Body of pancreas (tissue), 4 donors: ENCODE measurements around the gene WTAP. TPM values are rescaled to one million over a fixed set of nuclear protein-coding genes. Genes with fewer than 3 reads are reported as not detected.

Experiments used
- ATAC-seq: fragments of 150-250 bp; one replicate; pipeline ENCODE4 v1.9.1; 2016
- DNase-seq, 4 donors: peaks; one replicate each; pipeline ENCODE4 v3.0.0-alpha.2; 2019
- H3K27ac ChIP-seq, 4 donors: fragments of 200-600 bp; sonication (generic); 1 replicate in 3 of 4; 2 replicates in 1 of 4; pipeline versions ENCODE4 v1.5.1 to v1.6.1; 2016 to 2019; ENCODE audit warnings: mild to moderate bottlenecking in 1 of 4, mixed read lengths in 1 of 4, moderate library complexity in 1 of 4
- H3K27me3 ChIP-seq, 2 donors: fragments of 200-600 bp; sonication (generic); one replicate each; pipeline ENCODE4 v1.6.0; 2016; ENCODE audit warnings: mild to moderate bottlenecking in 1 of 2
- H3K36me3 ChIP-seq, 2 donors: fragments of 200-600 bp; sonication (generic); replicated peaks in 1 of 2; 2 replicates each; pipeline ENCODE4 v1.5.1; 2016; ENCODE audit warnings: low read depth in 2 of 2; ENCODE audit not compliant: insufficient read depth in 1 of 2
- H3K4me1 ChIP-seq: fragments of 200-600 bp; sonication (generic); one replicate; pipeline ENCODE4 v1.6.0; 2016
- H3K4me3 ChIP-seq, 2 donors: fragments of 200-600 bp; sonication (generic); 1 replicate in 1 of 2; 2 replicates in 1 of 2; pipeline ENCODE4 v1.5.1; 2016 to 2019
- H3K9me3 ChIP-seq, 3 donors: fragments of 200-600 bp; sonication (generic); 1 replicate in 2 of 3; 2 replicates in 1 of 3; pipeline ENCODE4 v1.5.1; 2016
- CTCF ChIP-seq, 7 experiments: fragments of 450-650 bp in 4 of 7; fragments of 200-600 bp in 3 of 7; sonication (generic) in 3 of 7; IDR thresholded peaks; one replicate each; pipeline ENCODE4 v1.5.1; 2016 to 2019; ENCODE audit warnings: antibody characterized with exemption in 7 of 7
- POLR2A ChIP-seq, 3 donors: fragments of 450-650 bp; IDR thresholded peaks; one replicate each; pipeline ENCODE4 v1.6.1; 2016; ENCODE audit warnings: antibody characterized with exemption in 3 of 3, mild to moderate bottlenecking in 2 of 3
- WGBS, 2 donors: methylation state at CpG; one replicate each; pipeline ENCODE4 v1.1.5; 2017; 5-methylcytosine and 5-hydroxymethylcytosine counted together
- intact Hi-C: fragments of 100-400 bp; cut with DNase I; formaldehyde crosslinking; loops from one replicate; pipeline ENCODE4 v1.15.1; 2023
- total RNA-seq, 2 donors: library from RNA; depleted of rRNA; stranded (reverse); fragments of >200 nt; gene quantifications; one replicate each; pipeline ENCODE4 v1.1.0, GENCODE V29; 2016

Gene WTAP
- total RNA-seq, 2 donors from 2014 or later = 56.8 to 58.7 TPM

GRCh38 chr6:159762681-159763293 lies 35.5 kb downstream of the WTAP start:
- Histone ChIP-seq H3K36me3 (peaks cover 0 to 3% of the 10 kb centered on the region in 2 donors), H3K4me3 (peak overlapping the region; percentile 53 to 82), H3K4me1 (peaks cover 21% of the 10 kb centered on the region), H3K27me3 (no peaks in the 10 kb centered on the region), H3K27ac (peak overlapping the region; percentile 97 to 99 (median 99)), H3K9me3 (no peaks in the 10 kb centered on the region)
- whole genome bisulfite sequencing, 2 donors = 13% methylated on average over 11 to 16 of the region's 16 CpGs
- peak in 3 of 4 donors; percentile 27 to 42 (median 39) for DNase-seq
- no peak for ATAC-seq
- no peak for TF ChIP-seq POLR2A (IDR thresholded peaks at IDR 0.05)
- no peak for TF ChIP-seq CTCF (IDR thresholded peaks at IDR 0.05)
- intact Hi-C loops = no loop called here

DNA sequence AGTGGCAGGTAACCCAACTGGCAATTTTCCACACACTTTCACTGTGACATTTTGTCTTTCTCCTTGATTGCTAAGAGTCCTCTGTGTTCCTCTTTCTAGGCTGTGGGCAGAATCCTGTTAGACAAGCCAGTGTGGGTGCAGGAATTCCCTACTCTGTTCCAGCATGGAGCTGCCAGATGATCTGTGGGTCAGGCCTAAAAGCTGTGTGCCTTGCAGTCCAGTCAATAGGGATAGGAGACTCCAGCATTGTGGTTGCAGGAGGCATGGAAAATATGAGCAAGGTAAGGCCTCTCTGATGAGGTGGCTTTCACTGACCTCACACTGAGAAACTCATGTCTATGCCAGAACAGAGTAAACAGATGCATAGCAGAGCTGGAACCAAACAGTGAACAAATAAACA lies 39.6 kb downstream of the WTAP start:
- H3K36me3 ChIP-seq = peaks cover 0 to 5% of the 10 kb centered on the region in 2 donors
- no peak for DNase-seq
- no peak for ATAC-seq
- H3K9me3 ChIP-seq = no peaks in the 10 kb centered on the region
- TF ChIP-seq POLR2A (IDR thresholded peaks at IDR 0.05) (no peak), CTCF (IDR thresholded peaks at IDR 0.05) (no peak)
- H3K27ac ChIP-seq = no peak overlapping the region
- intact Hi-C loops = no loop called here
- peaks cover 9% of the 10 kb centered on the region for H3K4me1 ChIP-seq
- no peaks in the 10 kb centered on the region for H3K27me3 ChIP-seq
- no peak overlapping the region for H3K4me3 ChIP-seq

DNA sequence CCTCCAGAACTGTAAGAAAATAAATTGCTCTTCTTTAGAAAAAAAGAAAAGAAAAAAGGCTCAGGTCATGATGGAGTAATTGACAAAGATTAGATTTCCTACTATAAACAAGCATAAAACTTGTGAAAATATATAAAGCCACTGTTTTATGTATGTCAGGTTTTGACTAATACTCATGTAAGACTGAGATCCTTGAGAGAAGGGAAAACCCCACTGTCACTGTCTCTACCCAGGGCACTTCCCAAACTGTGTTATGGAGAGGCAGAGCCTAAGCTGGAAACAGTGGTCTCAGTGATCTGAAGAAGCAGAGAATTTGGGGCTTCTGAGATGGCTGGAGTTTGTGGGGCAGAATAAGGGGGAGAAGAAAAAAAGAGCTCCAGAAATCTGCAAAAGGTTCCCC lies 42.2 kb downstream of the WTAP start:
- intact Hi-C loops = no loop called here
- no peaks in the 10 kb centered on the region for H3K27me3 ChIP-seq
- peaks cover 0 to 5% of the 10 kb centered on the region in 2 donors for H3K36me3 ChIP-seq
- H3K4me3 ChIP-seq = no peak overlapping the region
- H3K4me1 ChIP-seq = no peaks in the 10 kb centered on the region
- no peak overlapping the region for H3K27ac ChIP-seq
- DNase-seq (no peak), ATAC-seq (no peak)
- no peaks in the 10 kb centered on the region for H3K9me3 ChIP-seq
- TF ChIP-seq POLR2A (IDR thresholded peaks at IDR 0.05) = no peak
- no peak for TF ChIP-seq CTCF (IDR thresholded peaks at IDR 0.05)

GRCh38 chr6:159772196-159772595 lies 44.9 kb downstream of the WTAP start:
- intact Hi-C loops = no loop called here
- Histone ChIP-seq H3K9me3 (no peaks in the 10 kb centered on the region), H3K4me3 (no peak overlapping the region), H3K27ac (no peak overlapping the region), H3K4me1 (no peaks in the 10 kb centered on the region), H3K27me3 (no peaks in the 10 kb centered on the region), H3K36me3 (peaks cover 0 to 5% of the 10 kb centered on the region in 2 donors)
- TF ChIP-seq CTCF (IDR thresholded peaks at IDR 0.05) (no peak), POLR2A (IDR thresholded peaks at IDR 0.05) (no peak)
- no peak for DNase-seq
- WGBS, 2 donors = 0% methylated on average over 1 of the region's 1 CpG
- ATAC-seq = no peak

- H3K36me3 ChIP-seq = peaks cover 0 to 31% of the 10 kb centered on the region in 2 donors
- WGBS, 2 donors = 73 to 78% methylated on average over 7 of the region's 7 CpGs
- H3K27me3 ChIP-seq = no peaks in the 10 kb centered on the region
- H3K4me1 ChIP-seq = no peaks in the 10 kb centered on the region
- TF ChIP-seq CTCF (IDR thresholded peaks at IDR 0.05) (no peak), POLR2A (IDR thresholded peaks at IDR 0.05) (no peak)
- no peak for ATAC-seq
- no peak overlapping the region for H3K4me3 ChIP-seq
- intact Hi-C loops = no loop called here
- DNase-seq = no peak
- H3K9me3 ChIP-seq = no peaks in the 10 kb centered on the region
- H3K27ac ChIP-seq = no peak overlapping the region
These were observed 50.1 kb downstream of the WTAP start for GRCh38 chr6:159777240-159777904.
